Fibroblast of villous mesenchyme (primary cell): ENCODE measurements around the gene KAT2B. TPM values are rescaled to one million over a fixed set of nuclear protein-coding genes. Genes with fewer than 3 reads are reported as not detected.

Source experiments
- DNase-seq: peaks from one replicate; pipeline ENCODE4 v3.0.0-alpha.2; 2010; ENCODE audit warnings: low read depth
- H3K4me3 ChIP-seq: 2 replicates; pipeline ENCODE4 v1.5.1; 2011; ENCODE audit warnings: low read depth, mild to moderate bottlenecking, low read length
- CTCF ChIP-seq: IDR thresholded peaks from 2 replicates; pipeline ENCODE4 v1.5.1; 2012; ENCODE audit warnings: low read depth, mild to moderate bottlenecking, low read length; ENCODE audit not compliant: insufficient read depth
- total RNA-seq: library from RNA; depleted of rRNA; stranded (reverse); fragments of >200 nt; gene quantifications from 2 replicates; pipeline ENCODE4 v1.2.3, GENCODE V29; 2012

The KAT2B gene
- total RNA-seq, 1 donor, result 12.5 TPM

GRCh38 chr3:20146301-20146700, 106.1 kb downstream of the KAT2B start:
- H3K4me3 ChIP-seq, result no peak overlapping the region
- no peak for TF ChIP-seq CTCF
- peak; percentile 49 for DNase-seq

- DNase-seq, result peak; percentile 27
- no peak overlapping the region for H3K4me3 ChIP-seq
- TF ChIP-seq CTCF, result no peak
Observed at GRCh38 chr3:20147361-20147760, 107.1 kb downstream of the KAT2B start.

- no peak for DNase-seq
- no peak for TF ChIP-seq CTCF
- H3K4me3 ChIP-seq, result no peak overlapping the region
Observed at GRCh38 chr3:20148466-20148865, 108.2 kb downstream of the KAT2B start.

- H3K4me3 ChIP-seq, result no peak overlapping the region
- no peak for DNase-seq
- TF ChIP-seq CTCF, result no peak
Observed at GRCh38 chr3:20154078-20154477, 113.8 kb downstream of the KAT2B start.

- no peak overlapping the region for H3K4me3 ChIP-seq
- TF ChIP-seq CTCF, result no peak
- no peak for DNase-seq
Observed at GRCh38 chr3:20154928-20155327, 114.7 kb downstream of the KAT2B start.

- no peak for DNase-seq
- H3K4me3 ChIP-seq, result no peak overlapping the region
- no peak for TF ChIP-seq CTCF
Observed at GRCh38 chr3:20160230-20160629, 120.0 kb downstream of the KAT2B start.

- DNase-seq, result no peak
- TF ChIP-seq CTCF, result no peak
- H3K4me3 ChIP-seq, result no peak overlapping the region
Observed at GRCh38 chr3:20161714-20162113, 121.5 kb downstream of the KAT2B start.
